ACHN (cell line): ENCODE measurements around the gene MYO9B.
A peak's percentile ranks its signal among the peaks of the same experiment; 100 is the strongest.

ENCODE experiments used
- DNase-seq: peaks from one replicate; pipeline ENCODE4 v3.0.0-alpha.2; 2015
- in situ Hi-C: cut with HindIII; loops from 2 replicates; pipeline ENCODE4 v1.10.0; 2017; ENCODE audit warnings: low sequenced_read_pairs, low pct_ligation_motif_present, low pct_unique_long_range_greater_than_20kb

The MYO9B gene

GRCh38 chr19:17243211-17243829 lies 167.7 kb downstream of the MYO9B start:
- in situ Hi-C loops: no loop called here
- DNase-seq: no peak

- in situ Hi-C loops: no loop called here
- peak; percentile 49 for DNase-seq
Observed at GRCh38 chr19:17243830-17244617, 168.4 kb downstream of the MYO9B start.

DNA sequence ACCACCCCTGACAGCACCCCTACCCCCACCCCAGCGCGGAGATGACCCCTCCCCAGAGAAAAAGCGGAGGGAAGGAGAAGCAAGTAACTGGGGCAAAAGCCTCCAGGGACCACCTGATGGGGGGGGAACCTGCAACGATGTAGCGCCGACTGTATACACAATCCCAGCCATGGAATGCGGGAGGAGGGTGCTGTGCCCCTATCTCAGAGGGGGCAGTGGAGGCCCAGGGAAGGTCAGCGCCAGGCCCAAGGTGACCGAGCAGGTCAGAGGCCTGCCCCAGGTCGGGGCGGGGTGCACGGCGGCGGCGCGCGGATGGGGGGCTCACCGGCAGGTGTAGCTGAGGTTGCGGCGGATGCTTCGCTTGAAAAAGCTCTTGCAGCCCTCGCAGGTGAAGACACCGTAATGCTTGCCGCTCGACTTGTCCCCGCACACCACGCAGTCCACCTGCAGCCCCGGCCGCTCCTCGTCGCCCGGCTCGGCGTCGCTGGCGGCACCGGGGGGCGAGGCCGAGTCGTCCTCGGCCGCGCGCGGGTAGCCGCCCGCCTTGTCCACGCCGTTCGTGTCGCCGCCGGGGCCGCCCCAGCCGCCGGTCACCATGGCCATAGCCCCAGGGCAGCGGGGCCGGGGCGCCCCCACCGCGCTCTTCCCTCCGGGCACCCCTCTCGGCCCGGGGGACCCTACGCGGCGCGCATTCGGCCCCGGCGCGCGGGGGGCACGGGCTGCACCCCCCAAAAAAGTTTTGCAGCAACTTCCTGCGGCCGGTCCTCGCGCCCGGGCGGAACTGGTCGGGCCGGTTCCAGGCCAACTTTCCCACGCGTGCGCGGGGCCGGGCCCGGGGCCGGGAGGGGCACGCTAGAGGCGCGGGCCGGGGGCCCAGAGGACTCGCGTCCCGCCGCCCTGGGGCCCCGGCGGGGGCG lies 169.3 kb downstream of the MYO9B start:
- in situ Hi-C loops: no loop called here
- no peak for DNase-seq

- in situ Hi-C loops: no loop called here
- DNase-seq: no peak
Observed at GRCh38 chr19:17245535-17245984, 170.0 kb downstream of the MYO9B start, which contains the start of gene NR2F6. Gene NR2F6 (minus strand): TSS chr19:17245919. CDS start chr19:17245220, 699 bp downstream.

DNA sequence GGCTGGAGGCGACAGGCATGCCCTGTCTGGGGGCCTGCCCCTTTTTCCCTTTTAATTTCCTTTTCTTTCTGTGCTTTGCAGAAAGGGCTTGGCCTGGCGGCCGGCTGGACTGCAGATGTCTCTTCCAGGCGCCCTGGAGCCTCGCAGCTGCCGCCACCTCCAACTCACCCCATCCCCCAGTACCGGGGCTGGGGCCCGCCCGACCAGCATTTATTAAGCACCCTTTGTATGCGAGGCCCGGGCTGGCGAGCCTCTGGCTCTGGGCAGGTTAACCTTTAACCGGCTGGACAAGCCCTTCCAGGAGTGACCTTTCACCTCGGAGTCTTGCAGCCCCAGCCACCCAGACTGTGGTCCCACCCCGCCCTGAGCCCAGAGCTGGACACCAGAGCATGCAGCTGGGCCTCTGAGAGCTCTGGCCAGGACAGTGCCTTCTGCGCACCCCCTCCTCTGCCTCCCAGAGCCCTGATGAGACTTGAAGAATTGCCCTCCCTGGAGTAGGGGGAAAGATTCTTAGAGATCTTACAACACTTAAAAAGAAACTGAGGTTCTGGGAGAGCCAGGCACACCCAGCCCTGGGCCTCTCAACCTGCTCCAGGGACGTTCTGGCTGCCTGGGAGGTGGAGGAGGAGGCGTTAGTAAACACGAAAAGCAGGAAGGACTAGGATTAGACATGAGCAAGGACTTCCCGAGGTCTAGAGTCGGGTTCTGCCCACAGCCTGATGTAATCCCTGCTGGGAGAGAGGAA lies 171.3 kb downstream of the MYO9B start:
- in situ Hi-C loops: no loop called here
- peak; percentile 23 for DNase-seq

- in situ Hi-C loops: no loop called here
- no peak for DNase-seq
Observed at GRCh38 chr19:17248011-17248776, 172.6 kb downstream of the MYO9B start.

GRCh38 chr19:17249887-17250548 lies 174.4 kb downstream of the MYO9B start:
- DNase-seq: no peak
- in situ Hi-C loops: no loop called here

GRCh38 chr19:17254636-17255035 lies 179.1 kb downstream of the MYO9B start:
- in situ Hi-C loops: no loop called here
- DNase-seq: no peak

DNA sequence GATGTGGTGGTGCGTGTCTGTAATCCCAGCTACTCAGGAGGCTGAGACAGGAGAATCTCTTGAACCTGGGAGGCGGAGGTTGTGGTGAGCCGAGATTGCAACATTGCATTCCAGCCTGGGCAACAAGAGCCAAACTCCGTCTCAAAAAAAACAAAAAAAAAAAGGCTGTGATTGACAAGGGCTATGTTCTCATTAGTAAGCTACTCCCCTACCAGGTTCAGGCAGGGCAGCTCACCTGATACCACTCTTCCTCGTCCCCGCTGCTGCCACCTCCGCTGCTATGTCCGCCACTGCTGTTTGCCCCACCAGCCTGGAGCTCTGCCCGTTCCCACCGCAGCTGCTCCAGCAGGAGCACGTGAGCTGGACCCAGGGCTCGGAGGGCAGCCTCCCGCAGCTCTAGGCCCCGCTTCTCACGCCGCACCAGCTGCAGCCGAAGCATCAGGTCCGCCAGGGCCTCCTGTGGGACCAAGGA lies 179.6 kb downstream of the MYO9B start:
- in situ Hi-C loops: no loop called here
- DNase-seq: no peak

DNA sequence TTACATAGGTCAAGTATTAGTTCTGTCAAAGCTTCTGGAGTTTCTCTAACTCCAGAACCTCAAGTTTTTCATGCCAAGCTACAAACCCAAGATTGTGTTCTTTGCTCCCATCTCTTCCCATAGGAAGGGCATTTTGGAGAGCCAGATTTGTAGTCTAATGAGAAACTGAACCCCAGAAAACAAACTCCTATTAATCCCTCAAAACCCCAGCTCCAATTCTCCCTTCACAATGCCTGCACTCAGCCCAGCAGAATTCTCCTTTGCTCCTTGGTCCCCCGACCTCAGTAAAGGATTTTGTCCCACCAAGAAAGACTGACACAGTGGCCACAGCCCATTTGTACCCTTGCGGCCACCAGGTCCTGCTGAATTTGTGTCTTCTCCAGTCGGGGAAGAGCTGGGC lies 180.6 kb downstream of the MYO9B start:
- in situ Hi-C loops: no loop called here
- DNase-seq: no peak

DNA sequence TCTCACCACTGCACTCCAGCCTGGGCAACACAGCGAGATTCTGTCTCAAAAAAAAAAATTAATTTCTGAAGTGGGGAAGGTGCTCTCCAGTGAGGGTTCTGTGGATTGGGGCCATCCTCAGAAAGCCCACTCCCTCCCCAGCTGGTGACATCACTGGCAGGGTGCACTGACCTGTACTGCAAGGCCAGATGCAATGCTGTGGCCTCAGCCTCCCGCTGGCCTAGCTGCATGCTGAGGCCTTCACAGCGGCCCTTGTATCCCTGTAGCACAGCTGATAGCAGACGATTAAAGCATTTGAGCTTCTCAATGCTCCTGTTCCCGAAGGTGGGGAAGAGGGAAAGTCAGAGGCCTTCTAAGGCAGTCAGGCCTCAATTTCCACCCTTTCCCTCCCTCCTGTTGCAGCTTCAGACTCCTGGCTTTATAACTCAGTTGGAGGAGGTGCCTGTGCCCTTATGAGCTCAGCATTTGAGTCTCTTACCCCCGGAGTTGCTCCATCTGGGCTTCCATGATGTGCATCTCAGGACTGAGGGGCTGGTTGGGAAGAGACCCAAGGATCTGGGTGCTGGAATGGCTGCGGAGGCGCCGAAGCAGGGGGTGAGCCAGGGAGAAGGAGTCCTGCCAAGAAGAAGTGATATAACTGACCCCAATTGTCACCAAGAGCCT lies 183.7 kb downstream of the MYO9B start:
- in situ Hi-C loops: no loop called here
- no peak for DNase-seq

DNA sequence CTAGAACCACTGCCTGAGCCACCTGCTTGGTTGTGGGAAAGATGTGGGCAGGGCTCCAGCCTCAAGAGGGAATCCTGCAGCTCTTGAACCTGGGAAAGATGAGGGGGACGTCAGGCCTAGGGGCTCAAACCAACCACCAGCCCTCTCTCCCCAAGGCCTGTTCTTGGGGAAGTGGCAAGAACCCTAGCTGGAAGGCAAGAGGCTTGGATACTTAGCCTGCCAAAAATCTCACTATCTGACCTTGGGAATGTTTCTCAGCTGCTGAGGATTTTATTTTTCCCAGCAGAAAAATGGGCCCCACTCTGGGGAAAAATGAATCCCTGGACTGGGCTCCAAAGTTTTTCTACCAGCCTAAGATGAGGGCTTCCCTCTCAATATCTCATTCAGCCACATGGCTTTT lies 184.4 kb downstream of the MYO9B start:
- in situ Hi-C loops: no loop called here
- DNase-seq: no peak

DNA sequence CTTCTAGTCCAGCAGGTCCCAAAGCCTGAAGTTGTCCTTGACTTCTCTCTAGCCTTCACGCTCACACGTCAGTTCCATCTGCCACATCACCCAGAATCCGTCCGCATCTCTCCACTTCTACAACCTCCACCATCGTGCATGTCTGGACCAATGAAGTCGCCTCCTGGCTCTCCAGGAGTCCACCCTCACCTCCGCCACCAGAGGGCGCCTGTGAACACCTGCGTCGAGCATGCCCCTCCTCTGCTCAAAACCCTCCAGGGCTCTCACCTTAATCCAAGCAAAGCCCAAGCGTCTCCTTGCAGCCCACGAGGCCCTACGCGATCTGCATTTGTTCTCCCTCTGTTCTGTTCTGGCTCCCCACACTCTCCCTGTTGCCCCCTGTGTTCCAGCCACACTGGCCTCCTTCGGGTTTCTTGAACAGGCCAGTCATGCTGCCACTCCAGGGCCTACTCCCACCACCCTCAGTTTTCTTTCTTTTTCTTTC lies 185.3 kb downstream of the MYO9B start:
- in situ Hi-C loops: no loop called here
- DNase-seq: peak; percentile 81

- no peak for DNase-seq
- in situ Hi-C loops: no loop called here
Observed at GRCh38 chr19:17262557-17262956, 187.0 kb downstream of the MYO9B start.
